Panc1 (cell line): Measurements from ENCODE around the gene TTLL12.

ENCODE experiments used
- CTCF ChIP-seq: fragments of 450-650 bp; IDR thresholded peaks from 2 replicates; pipeline ENCODE4 v1.5.1; 2017; ENCODE audit warnings: mild to moderate bottlenecking
- SIN3A ChIP-seq: IDR thresholded peaks from 2 replicates; pipeline ENCODE4 v1.6.1; 2012; ENCODE audit warnings: low read depth, mild to moderate bottlenecking, low read length, moderate library complexity, borderline replicate concordance; ENCODE audit not compliant: insufficient read depth

GRCh38 chr22:43118024-43118849 lies 68.7 kb downstream of the TTLL12 start:
- TF ChIP-seq CTCF (no peak), SIN3A (no peak)
